Astrocyte (in vitro differentiated cells and primary cell): Measurements from ENCODE around the gene UVRAG. TPM values are rescaled to one million over a fixed set of nuclear protein-coding genes. Genes with fewer than 3 reads are reported as not detected.

ENCODE experiments used
- DNase-seq: peaks from one replicate; pipeline ENCODE4 v3.0.0-alpha.2; 2010; ENCODE audit warnings: low read depth
- FAIRE-seq: peaks from 2 replicates; lab custom pipeline; 2011; peaks lifted over from hg19 to GRCh38; lab: Jason Lieb, UNC
- H2AFZ ChIP-seq: 2 replicates; pipeline ENCODE4 v1.6.0; 2012; ENCODE audit warnings: low read depth, low read length, inconsistent platforms
- H3K27ac ChIP-seq: 2 replicates; pipeline ENCODE4 v1.5.1; 2011; ENCODE audit warnings: low read depth, low read length, inconsistent platforms
- H3K27me3 ChIP-seq: 2 replicates; pipeline ENCODE4 v1.6.0; 2011; ENCODE audit warnings: low read length, inconsistent platforms; ENCODE audit not compliant: insufficient read depth
- H3K36me3 ChIP-seq: 2 replicates; pipeline ENCODE4 v1.5.1; 2011; ENCODE audit warnings: low read length, inconsistent platforms; ENCODE audit not compliant: insufficient read depth
- H3K4me1 ChIP-seq: 2 replicates; pipeline ENCODE4 v1.5.1; 2011; ENCODE audit warnings: low read length, inconsistent platforms; ENCODE audit not compliant: insufficient read depth
- H3K4me2 ChIP-seq: 2 replicates; pipeline ENCODE4 v1.6.0; 2012; ENCODE audit warnings: low read length, inconsistent platforms
- H3K4me3 ChIP-seq: 2 replicates; pipeline ENCODE4 v1.5.1; 2011; ENCODE audit warnings: low read depth, mild to moderate bottlenecking, low read length, inconsistent platforms; ENCODE audit not compliant: insufficient read depth
- H3K79me2 ChIP-seq: 2 replicates; pipeline ENCODE4 v1.6.0; 2012; ENCODE audit warnings: mild to moderate bottlenecking, low read length, inconsistent platforms; ENCODE audit not compliant: insufficient read depth
- H3K9ac ChIP-seq: 2 replicates; pipeline ENCODE4 v1.6.0; 2012; ENCODE audit warnings: mild to moderate bottlenecking, low read length, inconsistent platforms
- H3K9me3 ChIP-seq: 2 replicates; pipeline ENCODE4 v1.5.1; 2012; ENCODE audit warnings: low read depth, mild to moderate bottlenecking, low read length, inconsistent platforms; ENCODE audit not compliant: insufficient read depth
- H4K20me1 ChIP-seq: 2 replicates; pipeline ENCODE4 v1.6.0; 2012; ENCODE audit warnings: low read length, inconsistent platforms; ENCODE audit not compliant: insufficient read depth
- H3K27ac Mint-ChIP-seq: one replicate; pipeline ENCODE4 v1.8.0; 2021; ENCODE audit warnings: mild to moderate bottlenecking, mixed read lengths; ENCODE audit not compliant: unreplicated experiment
- H3K27me3 Mint-ChIP-seq: one replicate; pipeline ENCODE4 v1.8.0; 2021; ENCODE audit warnings: low read depth, mixed read lengths; ENCODE audit not compliant: unreplicated experiment
- H3K36me3 Mint-ChIP-seq: one replicate; pipeline ENCODE4 v1.8.0; 2021; ENCODE audit warnings: low read depth, mixed read lengths; ENCODE audit not compliant: unreplicated experiment
- H3K4me1 Mint-ChIP-seq: one replicate; pipeline ENCODE4 v1.8.0; 2021; ENCODE audit warnings: low read depth, mixed read lengths; ENCODE audit not compliant: unreplicated experiment
- H3K4me3 Mint-ChIP-seq: one replicate; pipeline ENCODE4 v1.8.0; 2021; ENCODE audit warnings: mild to moderate bottlenecking, moderate library complexity, mixed read lengths; ENCODE audit not compliant: unreplicated experiment
- H3K9me3 Mint-ChIP-seq: one replicate; pipeline ENCODE4 v1.8.0; 2021; ENCODE audit warnings: mild to moderate bottlenecking, mixed read lengths; ENCODE audit not compliant: unreplicated experiment
- CTCF ChIP-seq: IDR thresholded peaks from 2 replicates; pipeline ENCODE4 v1.5.1; 2011; ENCODE audit warnings: low read depth, mild to moderate bottlenecking, inconsistent platforms, low read length, moderate library complexity; ENCODE audit not compliant: insufficient read depth
- EZH2 ChIP-seq: IDR thresholded peaks from 2 replicates; pipeline ENCODE4 v1.6.1; 2012; ENCODE audit warnings: mild to moderate bottlenecking, low read length, inconsistent platforms; ENCODE audit not compliant: insufficient read depth
- total RNA-seq: library from RNA; stranded (reverse); gene quantifications from 2 replicates; pipeline ENCODE4 v1.2.1, GENCODE V29; 2021

UVRAG gene
- total RNA-seq, 1 donor from 2014 or later: 15.3 TPM

DNA sequence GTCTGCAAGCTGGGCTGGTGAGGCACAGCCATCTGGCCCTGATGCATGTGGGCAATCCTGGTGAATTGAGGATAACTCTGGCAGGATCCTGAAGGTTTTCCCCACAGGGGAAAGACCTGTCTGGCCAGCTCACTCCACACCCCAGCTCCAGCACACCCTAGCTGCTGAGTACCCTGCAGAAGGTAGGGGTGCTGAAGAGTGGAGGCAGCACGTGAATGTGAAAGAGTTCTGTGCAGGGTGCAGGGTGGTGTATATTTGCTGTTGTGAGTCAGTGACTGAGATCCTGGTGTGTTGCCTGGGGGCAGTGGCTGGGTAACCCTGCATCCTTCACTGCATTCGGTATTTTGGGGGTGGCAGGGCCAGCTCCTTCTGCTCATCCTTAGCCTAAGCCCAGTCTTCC is 24.0 kb upstream of the UVRAG start:
- Histone ChIP-seq H2AFZ (no peak overlapping the region), H3K9me3 (no peaks in the 10 kb centered on the region), H3K79me2 (no peaks in the 10 kb centered on the region), H3K36me3 (no peaks in the 10 kb centered on the region), H3K27me3 (no peaks in the 10 kb centered on the region), H3K4me2 (no peak overlapping the region), H3K27ac (no peak overlapping the region), H3K4me3 (no peak overlapping the region), H3K4me1 (no peaks in the 10 kb centered on the region), H4K20me1 (no peaks in the 10 kb centered on the region), H3K9ac (no peak overlapping the region)
- peaks cover 2% of the 10 kb centered on the region for H3K36me3 Mint-ChIP-seq
- peaks cover 2% of the 10 kb centered on the region for H3K9me3 Mint-ChIP-seq
- peak overlapping the region; percentile 14 for H3K4me3 Mint-ChIP-seq
- no peak for DNase-seq
- FAIRE-seq: no peak
- H3K27me3 Mint-ChIP-seq: peaks cover 38% of the 10 kb centered on the region
- H3K27ac Mint-ChIP-seq: no peak overlapping the region
- TF ChIP-seq CTCF: no peak
- no peak for TF ChIP-seq EZH2
- no peaks in the 10 kb centered on the region for H3K4me1 Mint-ChIP-seq

DNA sequence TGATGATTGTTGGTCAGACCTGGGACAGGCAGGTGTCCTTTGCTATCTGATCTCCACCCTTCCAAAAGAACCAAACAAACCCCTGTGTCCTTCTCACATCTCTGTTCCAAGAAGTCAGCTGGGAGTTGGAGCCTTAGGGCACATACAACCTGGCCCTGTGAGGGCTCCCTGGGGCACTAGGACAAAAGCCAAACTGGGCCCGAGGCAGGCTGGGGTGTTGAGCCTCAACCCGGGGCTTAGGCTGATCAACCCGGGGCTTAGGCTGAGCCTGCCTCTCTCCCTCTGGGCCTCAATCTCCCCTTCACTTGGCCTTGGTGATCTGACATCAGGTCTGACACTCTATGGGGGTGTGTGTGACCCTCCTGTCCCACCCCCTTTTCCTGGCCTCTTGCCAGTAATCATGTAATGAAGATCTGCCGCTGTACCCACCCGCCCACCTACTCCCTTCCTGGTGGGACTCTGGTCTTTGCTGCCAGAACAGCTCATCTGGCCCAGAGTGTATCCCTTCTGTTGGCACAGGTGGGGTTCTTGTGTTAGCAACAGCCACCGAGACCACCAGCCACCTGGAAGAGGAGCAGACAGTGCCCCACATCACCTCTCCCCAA is 22.8 kb upstream of the UVRAG start:
- no peaks in the 10 kb centered on the region for H4K20me1 ChIP-seq
- H3K9me3 ChIP-seq: no peaks in the 10 kb centered on the region
- H3K27ac ChIP-seq: no peak overlapping the region
- no peak for TF ChIP-seq EZH2
- no peak for TF ChIP-seq CTCF
- Mint-ChIP-seq H3K4me1 (peaks cover 2% of the 10 kb centered on the region), H3K27me3 (peaks cover 33% of the 10 kb centered on the region), H3K4me3 (no peak overlapping the region), H3K9me3 (peaks cover 2% of the 10 kb centered on the region), H3K36me3 (peaks cover 2% of the 10 kb centered on the region), H3K27ac (no peak overlapping the region)
- no peaks in the 10 kb centered on the region for H3K27me3 ChIP-seq
- H3K36me3 ChIP-seq: no peaks in the 10 kb centered on the region
- no peak for FAIRE-seq
- H3K9ac ChIP-seq: no peak overlapping the region
- no peak overlapping the region for H3K4me2 ChIP-seq
- no peak for DNase-seq
- H3K79me2 ChIP-seq: no peaks in the 10 kb centered on the region
- H2AFZ ChIP-seq: no peak overlapping the region
- H3K4me1 ChIP-seq: no peaks in the 10 kb centered on the region
- no peak overlapping the region for H3K4me3 ChIP-seq

DNA sequence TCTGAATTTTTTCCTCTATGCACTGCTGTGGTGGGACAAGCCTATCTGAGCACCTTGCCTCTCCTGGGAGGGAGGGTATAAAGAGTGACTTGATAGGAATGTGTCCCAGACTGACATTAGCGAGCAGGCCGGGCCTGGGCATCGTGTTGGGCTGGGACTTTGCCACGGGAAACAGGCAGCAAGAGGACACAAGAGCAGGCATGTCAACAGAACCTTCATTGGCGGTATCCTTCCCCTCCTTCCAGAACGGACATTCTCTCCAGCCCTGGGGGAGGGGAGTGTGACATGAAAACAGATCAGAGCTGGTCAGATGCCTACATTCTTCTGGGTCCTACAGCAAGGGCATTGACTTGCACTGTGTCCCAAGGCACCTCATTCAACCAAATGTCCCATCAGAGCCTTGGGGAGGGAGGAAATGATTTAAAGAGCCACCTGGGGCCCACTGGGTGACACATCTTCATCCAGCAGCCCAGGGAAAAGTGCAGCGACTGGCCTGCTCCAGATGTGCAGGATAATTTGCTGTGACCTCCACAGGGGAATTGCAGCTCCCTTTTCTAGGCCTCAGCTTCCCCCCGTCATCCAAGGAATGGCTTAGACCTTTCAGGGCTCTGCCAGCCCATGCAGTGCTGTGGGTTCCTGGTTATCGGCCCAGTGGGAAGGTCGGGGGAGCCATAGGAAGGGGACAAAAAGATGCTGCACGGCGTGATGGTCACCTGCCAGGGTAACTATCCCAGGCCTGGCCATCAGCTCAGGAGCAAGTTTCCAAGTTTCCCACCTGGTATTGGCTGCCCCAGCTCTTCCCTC is 21.8 kb upstream of the UVRAG start:
- Histone ChIP-seq H3K79me2 (no peaks in the 10 kb centered on the region), H3K36me3 (no peaks in the 10 kb centered on the region), H4K20me1 (no peaks in the 10 kb centered on the region), H2AFZ (no peak overlapping the region), H3K4me2 (no peak overlapping the region), H3K4me1 (peaks cover 6% of the 10 kb centered on the region), H3K4me3 (no peak overlapping the region), H3K27me3 (no peaks in the 10 kb centered on the region), H3K9ac (no peak overlapping the region), H3K9me3 (no peaks in the 10 kb centered on the region), H3K27ac (no peak overlapping the region)
- peaks cover 4% of the 10 kb centered on the region for H3K4me1 Mint-ChIP-seq
- peaks cover 2% of the 10 kb centered on the region for H3K36me3 Mint-ChIP-seq
- no peak overlapping the region for H3K27ac Mint-ChIP-seq
- peaks cover 28% of the 10 kb centered on the region for H3K27me3 Mint-ChIP-seq
- no peak for TF ChIP-seq EZH2
- TF ChIP-seq CTCF: no peak
- peaks cover 2% of the 10 kb centered on the region for H3K9me3 Mint-ChIP-seq
- H3K4me3 Mint-ChIP-seq: no peak overlapping the region
- FAIRE-seq (no peak), DNase-seq (no peak)
